WERI-Rb-1 (cell line): ENCODE results near the gene PEMT.

Experiments used
- DNase-seq: peaks from one replicate; pipeline ENCODE4 v3.0.0-alpha.2; 2020
- H3K27ac ChIP-seq: fragments of 250-450 bp; sonication (Bioruptor Pico); 2 replicates; pipeline ENCODE4 v1.5.1; 2020; ENCODE audit warnings: mild to moderate bottlenecking, moderate library complexity
- H3K27me3 ChIP-seq: fragments of 250-450 bp; sonication (Bioruptor Pico); 2 replicates; pipeline ENCODE4 v1.5.1; 2021; ENCODE audit warnings: mild to moderate bottlenecking, low read depth, moderate library complexity; ENCODE audit not compliant: insufficient read depth, severe bottlenecking
- H3K36me3 ChIP-seq: fragments of 250-450 bp; sonication (Bioruptor Pico); 2 replicates; pipeline ENCODE4 v1.5.1; 2020; ENCODE audit warnings: mild to moderate bottlenecking, moderate library complexity
- H3K4me3 ChIP-seq: 2 replicates; pipeline ENCODE4 v1.5.1; 2011; ENCODE audit warnings: low read depth, mild to moderate bottlenecking, control low read depth, low read length
- H3K9me3 ChIP-seq: fragments of 250-450 bp; sonication (Bioruptor Pico); 2 replicates; pipeline ENCODE4 v1.5.1; 2021; ENCODE audit warnings: mild to moderate bottlenecking, moderate library complexity; ENCODE audit not compliant: severe bottlenecking
- CTCF ChIP-seq: IDR thresholded peaks from 2 replicates; pipeline ENCODE4 v1.5.1; 2011; ENCODE audit warnings: low read depth, mild to moderate bottlenecking, control low read depth, inconsistent platforms, low read length

Gene PEMT

DNA sequence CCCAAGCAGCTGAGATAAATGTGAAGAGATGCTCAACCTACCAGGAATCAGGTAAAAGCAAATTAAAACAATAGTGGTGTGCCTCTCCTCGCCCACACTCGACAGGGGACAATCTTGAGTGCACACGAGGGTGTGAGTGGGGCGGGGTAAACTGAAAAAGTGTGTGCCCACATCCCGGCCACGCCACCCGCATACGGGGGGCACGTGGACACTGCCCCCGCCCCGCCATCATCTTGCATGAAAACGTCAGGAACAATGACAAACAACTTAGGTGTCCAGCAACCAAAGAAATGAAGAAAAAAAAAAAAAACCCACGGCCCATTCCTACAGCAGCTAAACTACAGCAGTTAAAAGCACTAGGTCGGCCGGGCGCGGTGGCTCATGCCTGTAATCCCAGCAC lies 14.1 kb downstream of the PEMT start:
- no peak overlapping the region; the same call in 1 of the 2 replicates for H3K27ac ChIP-seq
- H3K4me3 ChIP-seq: no peak overlapping the region
- no peaks in the 10 kb centered on the region for H3K9me3 ChIP-seq
- H3K36me3 ChIP-seq: peaks cover 13% of the 10 kb centered on the region
- no peaks in the 10 kb centered on the region for H3K27me3 ChIP-seq
- no peak for DNase-seq
- no peak for TF ChIP-seq CTCF

GRCh38 chr17:17576772-17577234 lies 14.7 kb downstream of the PEMT start:
- no peak for TF ChIP-seq CTCF

GRCh38 chr17:17575360-17576251 lies 15.9 kb downstream of the PEMT start:
- DNase-seq: peak; percentile 74
- Histone ChIP-seq H3K27ac (peak overlapping the region; percentile 73), H3K9me3 (no peaks in the 10 kb centered on the region), H3K4me3 (no peak overlapping the region), H3K36me3 (peaks cover 13% of the 10 kb centered on the region), H3K27me3 (no peaks in the 10 kb centered on the region)
- no peak for TF ChIP-seq CTCF

More at GRCh38 chr17:17576772-17577234, 14.7 kb downstream of the PEMT start:
- DNase-seq: no peak
- peak overlapping the region; percentile 73 for H3K27ac ChIP-seq
- H3K36me3 ChIP-seq: peaks cover 13% of the 10 kb centered on the region
- no peak overlapping the region for H3K4me3 ChIP-seq
- H3K9me3 ChIP-seq: no peaks in the 10 kb centered on the region
- no peaks in the 10 kb centered on the region for H3K27me3 ChIP-seq

DNA sequence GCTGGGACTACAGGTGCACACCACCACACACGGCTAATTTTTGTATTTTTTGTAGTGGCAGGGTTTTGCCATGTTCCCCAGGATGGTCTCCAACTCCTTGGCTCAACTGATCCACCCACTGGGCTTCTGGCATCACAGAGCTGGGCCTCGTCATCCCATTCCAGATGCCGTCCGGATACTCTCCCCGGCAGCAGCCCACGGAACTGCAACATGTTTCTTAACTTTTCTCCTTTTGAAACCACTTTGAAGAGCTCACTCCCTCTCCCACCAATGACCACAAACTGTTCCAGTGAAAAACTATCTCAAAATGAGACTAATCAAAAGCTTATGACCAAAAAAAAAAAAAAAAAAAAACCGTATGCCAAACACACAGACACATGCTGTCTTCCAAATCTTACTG lies 17.6 kb downstream of the PEMT start:
- Histone ChIP-seq H3K27ac (no peak overlapping the region), H3K36me3 (peaks cover 13% of the 10 kb centered on the region), H3K27me3 (no peaks in the 10 kb centered on the region), H3K9me3 (no peaks in the 10 kb centered on the region), H3K4me3 (no peak overlapping the region)
- no peak for DNase-seq
- TF ChIP-seq CTCF: no peak

DNA sequence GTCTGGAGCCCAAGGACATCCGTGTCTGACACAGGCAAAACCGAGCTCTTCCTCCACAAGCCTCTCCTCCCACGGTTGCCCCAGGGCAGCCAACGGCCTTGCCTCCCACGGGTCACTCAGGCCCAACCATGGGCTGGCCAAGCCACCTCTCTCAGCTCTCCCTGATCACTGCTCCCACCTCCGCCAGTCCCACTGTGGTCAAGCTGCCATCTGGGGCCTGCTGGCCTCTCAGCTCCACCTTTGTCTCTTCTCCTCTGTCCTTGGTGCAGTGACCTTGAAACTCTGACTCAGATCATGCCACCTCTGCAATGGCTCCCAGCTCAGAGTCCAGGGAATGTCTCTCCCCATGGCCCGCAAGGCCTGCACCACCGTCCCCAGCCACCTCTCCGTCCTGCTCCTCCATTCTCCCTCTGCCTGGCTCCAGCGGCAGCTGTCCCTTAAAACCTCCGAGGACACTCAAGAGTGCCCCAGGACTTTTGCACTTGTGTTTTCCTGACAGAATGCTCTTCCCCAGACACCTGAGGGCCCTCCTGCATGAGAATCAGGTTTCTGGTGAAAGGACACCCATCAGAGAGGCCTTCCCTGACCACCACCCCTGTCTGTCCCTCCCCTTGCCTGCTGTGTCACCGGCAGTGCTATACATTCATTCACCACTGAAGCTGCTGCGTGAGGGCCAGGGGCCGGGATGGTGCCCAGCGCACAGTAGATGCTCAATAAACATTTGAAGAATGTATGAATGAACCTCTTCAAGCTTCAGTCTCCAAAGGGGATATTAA lies 19.3 kb downstream of the PEMT start:
- no peaks in the 10 kb centered on the region for H3K9me3 ChIP-seq
- DNase-seq: no peak
- peaks cover 13% of the 10 kb centered on the region for H3K36me3 ChIP-seq
- TF ChIP-seq CTCF: no peak
- no peaks in the 10 kb centered on the region for H3K27me3 ChIP-seq
- H3K4me3 ChIP-seq: no peak overlapping the region
- no peak overlapping the region for H3K27ac ChIP-seq
